Measurements from ENCODE around the gene NUP210L.

Gene NUP210L

DNA sequence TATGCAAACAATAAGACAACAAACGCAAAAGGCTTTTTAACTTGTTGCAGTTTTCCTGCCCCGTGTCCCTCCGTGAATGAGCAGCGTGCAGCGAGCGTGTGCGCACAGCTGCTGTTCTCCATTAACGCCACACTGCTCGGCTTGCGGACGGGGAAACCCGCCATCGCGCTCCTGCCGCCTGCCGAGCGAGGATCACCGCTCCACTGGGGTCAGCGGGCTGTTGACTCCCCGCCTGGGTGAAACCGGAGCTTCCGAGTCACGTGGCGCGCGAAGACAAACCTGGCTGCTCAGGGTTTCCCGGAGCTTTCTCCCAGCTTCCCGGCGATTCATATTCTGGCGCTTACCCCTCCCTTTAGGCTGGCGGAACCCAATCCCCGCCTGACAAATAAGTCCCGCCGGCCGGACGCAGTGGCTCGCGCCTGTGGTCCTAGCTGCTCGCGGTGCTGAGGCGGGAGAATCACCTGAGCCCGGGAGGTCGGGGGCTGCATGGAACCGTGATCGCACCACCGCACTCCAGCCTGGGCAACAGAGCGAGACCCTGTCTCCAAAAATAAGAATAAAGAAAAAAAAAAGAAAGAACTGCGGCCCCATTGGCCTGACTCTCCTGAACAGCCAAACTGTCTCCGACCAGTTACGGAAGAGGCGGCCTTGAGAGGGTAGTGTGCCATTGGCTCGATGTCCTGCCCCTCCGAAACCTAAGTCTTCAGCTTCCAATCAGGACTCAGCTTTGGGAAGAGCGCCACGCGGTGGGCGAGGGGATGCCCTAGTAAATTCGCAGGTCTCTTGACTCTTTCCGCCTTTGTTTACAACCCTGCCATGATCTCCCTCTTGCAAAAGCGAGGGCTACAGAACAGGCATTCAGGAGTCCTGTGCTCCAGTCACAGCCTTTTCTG lies 187.5 kb downstream of the NUP210L start, which contains the start of gene CREB3L4:
Gene CREB3L4, plus strand, starts transcription at position 796 of the 893 bp plus-strand sequence. CDS start 624 bp downstream, outside the sequence.
- Histone ChIP-seq H2BK15ac (replicated peaks; ENCODE audit: low read depth) (no peak within 1 kb of the TSS), H3K4me2 (ENCODE audit: low read length) (peak within 1 kb of the TSS; percentile 99), H3K27ac (ENCODE audit: low read depth, low read length) (peak within 1 kb of the TSS; percentile 89), H3K56ac (ENCODE audit: low read length) (peak within 1 kb of the TSS; percentile 100), H3K18ac (ENCODE audit: low read length) (peak within 1 kb of the TSS; percentile 57), H3K36me3 (ENCODE audit: control insufficient read depth, insufficient read depth, low read length) (no peaks in the 10 kb centered on the region), H3K4me3 (ENCODE audit: low read length) (peak within 1 kb of the TSS; percentile 93), H3K27me3 (ENCODE audit: insufficient read depth, low read length, poor library complexity) (no peaks in the 10 kb centered on the region), H2AK5ac (ENCODE audit: low read length) (peak within 1 kb of the TSS; percentile 88), H2BK5ac (ENCODE audit: low read length) (peak within 1 kb of the TSS; percentile 91), H4K8ac (ENCODE audit: low read depth, low read length) (no peak within 1 kb of the TSS), H3K4ac (ENCODE audit: low read depth, low read length) (peak within 1 kb of the TSS; percentile 24), H2BK120ac (ENCODE audit: low read depth, low read length) (no peak within 1 kb of the TSS), H3K9ac (ENCODE audit: low read length) (peak within 1 kb of the TSS; percentile 100), H4K5ac (ENCODE audit: low read length) (peak within 1 kb of the TSS; percentile 64), H3K23ac (ENCODE audit: low read length) (peak within 1 kb of the TSS; percentile 89), H3K79me1 (ENCODE audit: low read length) (peaks cover 4% of the 10 kb centered on the region), H3K4me1 (ENCODE audit: control insufficient read depth, low read depth, low read length) (peaks cover 2% of the 10 kb centered on the region), H3K79me2 (ENCODE audit: control insufficient read depth, insufficient read depth, low read length) (peaks cover 9% of the 10 kb centered on the region)
- no CpG with 5 or more reads among the region's 60 CpGs for WGBS (ENCODE audit: extremely low coverage, insufficient coverage, low lambda C conversion rate)
- DNase-seq = peak; percentile 99

DNA sequence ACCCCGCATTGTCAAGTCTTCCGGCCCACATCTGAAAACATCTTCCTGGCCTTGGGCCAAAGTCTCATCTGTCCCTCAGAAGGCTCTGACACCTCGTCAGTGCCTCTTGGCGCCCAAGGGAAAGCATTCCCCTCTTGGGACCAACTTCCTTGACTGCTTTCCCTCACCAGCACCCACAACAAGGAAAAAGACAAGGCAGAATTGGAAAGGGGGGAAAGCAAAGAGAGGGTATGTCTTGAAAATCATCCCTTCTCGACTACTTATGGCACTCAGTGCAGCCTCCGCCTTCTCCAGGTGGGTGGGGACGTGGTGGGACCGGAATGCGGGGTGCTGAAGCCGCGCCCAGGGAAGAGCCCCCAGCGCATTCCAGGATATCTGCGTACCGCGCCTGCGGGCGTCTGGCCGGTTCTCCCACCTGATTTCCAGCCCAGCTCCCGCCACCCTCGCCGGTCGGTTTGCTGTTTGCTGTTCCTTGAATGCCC lies 191.0 kb downstream of the NUP210L start:
- peak; percentile 96 for DNase-seq
- H2BK15ac ChIP-seq (replicated peaks; ENCODE audit: low read depth) = no peak overlapping the region
- H4K8ac ChIP-seq (ENCODE audit: low read depth, low read length) = no peak overlapping the region
- H3K4ac ChIP-seq (ENCODE audit: low read depth, low read length) = peak overlapping the region; percentile 83
- H3K79me1 ChIP-seq (ENCODE audit: low read length) = peaks cover 10% of the 10 kb centered on the region
- H2BK5ac ChIP-seq (ENCODE audit: low read length) = peak overlapping the region; percentile 66
- WGBS (ENCODE audit: extremely low coverage, insufficient coverage, low lambda C conversion rate) = no CpG with 5 or more reads among the region's 22 CpGs
- H3K27ac ChIP-seq (ENCODE audit: low read depth, low read length) = peak overlapping the region; percentile 83
- H3K4me1 ChIP-seq (ENCODE audit: control insufficient read depth, low read depth, low read length) = peaks cover 5% of the 10 kb centered on the region
- H3K4me3 ChIP-seq (ENCODE audit: low read length) = peak overlapping the region; percentile 57
- no peak overlapping the region for H3K23ac ChIP-seq (ENCODE audit: low read length)
- H3K27me3 ChIP-seq (ENCODE audit: insufficient read depth, low read length, poor library complexity) = no peaks in the 10 kb centered on the region
- peak overlapping the region; percentile 29 for H2BK120ac ChIP-seq (ENCODE audit: low read depth, low read length)
- peak overlapping the region; percentile 93 for H3K56ac ChIP-seq (ENCODE audit: low read length)
- H3K4me2 ChIP-seq (ENCODE audit: low read length) = peak overlapping the region; percentile 39
- no peak overlapping the region for H4K5ac ChIP-seq (ENCODE audit: low read length)
- H3K9ac ChIP-seq (ENCODE audit: low read length) = peak overlapping the region; percentile 84
- H3K79me2 ChIP-seq (ENCODE audit: control insufficient read depth, insufficient read depth, low read length) = peaks cover 28% of the 10 kb centered on the region
- H3K18ac ChIP-seq (ENCODE audit: low read length) = peak overlapping the region; percentile 3
- peak overlapping the region; percentile 15 for H2AK5ac ChIP-seq (ENCODE audit: low read length)
- H3K36me3 ChIP-seq (ENCODE audit: control insufficient read depth, insufficient read depth, low read length) = peaks cover 7% of the 10 kb centered on the region

DNA sequence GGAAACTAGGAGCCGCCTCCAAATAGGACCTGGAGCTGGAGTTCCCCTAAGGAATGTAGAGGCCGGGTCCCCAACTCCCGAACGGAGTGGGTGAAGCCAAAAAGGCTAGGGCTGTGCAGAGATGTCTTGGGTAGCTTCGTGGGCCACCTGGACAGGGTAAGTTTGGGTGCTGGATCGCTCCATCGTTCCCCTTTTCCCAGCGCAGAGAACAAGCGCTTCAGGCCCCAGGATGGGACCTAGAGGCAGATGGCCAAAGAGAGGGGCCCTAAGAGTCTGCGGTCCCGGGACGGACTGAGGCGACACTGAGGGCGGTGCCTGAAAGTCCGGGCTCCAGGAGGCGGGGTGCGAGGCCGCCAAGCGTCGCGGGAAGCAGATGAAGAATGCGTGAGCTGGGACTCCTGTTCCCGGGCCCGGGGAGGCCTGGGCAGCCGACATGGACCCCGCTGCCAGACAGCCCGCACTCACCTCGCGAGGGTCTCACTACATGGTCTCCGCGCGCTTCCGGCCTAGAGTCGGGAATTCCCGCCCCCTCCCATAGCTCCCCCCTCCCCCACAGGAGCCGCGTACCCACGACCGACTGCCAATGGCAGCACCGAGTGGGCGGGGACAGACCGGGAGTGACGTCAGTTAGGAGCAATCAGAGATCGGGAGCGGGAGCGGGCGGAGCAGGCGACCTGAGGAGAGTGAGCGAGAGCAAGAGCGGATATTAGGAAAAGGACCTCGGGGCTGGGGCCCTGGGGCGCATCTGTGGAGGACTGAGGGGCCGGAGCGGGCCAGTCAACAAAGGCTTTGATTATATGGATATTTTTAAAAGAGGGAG lies 191.6 kb downstream of the NUP210L start, which contains the start of gene SLC39A1:
Gene SLC39A1, minus strand, starts transcription at position 508 of the 820 bp plus-strand sequence. CDS start 822 bp downstream, outside the sequence.
- DNase-seq = peak; percentile 99
- Histone ChIP-seq H2BK5ac (ENCODE audit: low read length) (peak within 1 kb of the TSS; percentile 77), H2BK15ac (replicated peaks; ENCODE audit: low read depth) (no peak within 1 kb of the TSS), H2BK120ac (ENCODE audit: low read depth, low read length) (peak within 1 kb of the TSS; percentile 29), H3K4ac (ENCODE audit: low read depth, low read length) (peak within 1 kb of the TSS; percentile 86), H3K27me3 (ENCODE audit: insufficient read depth, low read length, poor library complexity) (no peaks in the 10 kb centered on the region), H3K36me3 (ENCODE audit: control insufficient read depth, insufficient read depth, low read length) (peaks cover 7% of the 10 kb centered on the region), H3K23ac (ENCODE audit: low read length) (peak within 1 kb of the TSS; percentile 91), H3K79me1 (ENCODE audit: low read length) (peaks cover 10% of the 10 kb centered on the region), H3K4me3 (ENCODE audit: low read length) (peak within 1 kb of the TSS; percentile 88), H3K4me1 (ENCODE audit: control insufficient read depth, low read depth, low read length) (peaks cover 5% of the 10 kb centered on the region), H3K4me2 (ENCODE audit: low read length) (peak within 1 kb of the TSS; percentile 87), H4K5ac (ENCODE audit: low read length) (no peak within 1 kb of the TSS), H4K8ac (ENCODE audit: low read depth, low read length) (no peak within 1 kb of the TSS), H3K27ac (ENCODE audit: low read depth, low read length) (peak within 1 kb of the TSS; percentile 83), H3K9ac (ENCODE audit: low read length) (peak within 1 kb of the TSS; percentile 98), H2AK5ac (ENCODE audit: low read length) (peak within 1 kb of the TSS; percentile 87), H3K56ac (ENCODE audit: low read length) (peak within 1 kb of the TSS; percentile 97), H3K79me2 (ENCODE audit: control insufficient read depth, insufficient read depth, low read length) (peaks cover 28% of the 10 kb centered on the region), H3K18ac (ENCODE audit: low read length) (peak within 1 kb of the TSS; percentile 34)
- WGBS (ENCODE audit: extremely low coverage, insufficient coverage, low lambda C conversion rate) = no CpG with 5 or more reads among the region's 54 CpGs

- H3K27me3 ChIP-seq (ENCODE audit: insufficient read depth, low read length, poor library complexity) = no peaks in the 10 kb centered on the region
- no peak overlapping the region for H2BK120ac ChIP-seq (ENCODE audit: low read depth, low read length)
- peaks cover 34% of the 10 kb centered on the region for H3K79me2 ChIP-seq (ENCODE audit: control insufficient read depth, insufficient read depth, low read length)
- H3K4me3 ChIP-seq (ENCODE audit: low read length) = peak overlapping the region; percentile 88
- H3K79me1 ChIP-seq (ENCODE audit: low read length) = peaks cover 13% of the 10 kb centered on the region
- peak overlapping the region; percentile 86 for H3K4ac ChIP-seq (ENCODE audit: low read depth, low read length)
- no peak overlapping the region for H4K8ac ChIP-seq (ENCODE audit: low read depth, low read length)
- H3K36me3 ChIP-seq (ENCODE audit: control insufficient read depth, insufficient read depth, low read length) = peaks cover 7% of the 10 kb centered on the region
- H3K23ac ChIP-seq (ENCODE audit: low read length) = peak overlapping the region; percentile 91
- H4K5ac ChIP-seq (ENCODE audit: low read length) = no peak overlapping the region
- H2BK5ac ChIP-seq (ENCODE audit: low read length) = peak overlapping the region; percentile 77
- H3K9ac ChIP-seq (ENCODE audit: low read length) = peak overlapping the region; percentile 98
- WGBS (ENCODE audit: extremely low coverage, insufficient coverage, low lambda C conversion rate) = no CpG with 5 or more reads among the region's 16 CpGs
- peak overlapping the region; percentile 61 for H3K27ac ChIP-seq (ENCODE audit: low read depth, low read length)
- peak overlapping the region; percentile 97 for H3K56ac ChIP-seq (ENCODE audit: low read length)
- H2AK5ac ChIP-seq (ENCODE audit: low read length) = peak overlapping the region; percentile 75
- no peak overlapping the region for H2BK15ac ChIP-seq (replicated peaks; ENCODE audit: low read depth)
- H3K18ac ChIP-seq (ENCODE audit: low read length) = peak overlapping the region; percentile 34
- H3K4me2 ChIP-seq (ENCODE audit: low read length) = peak overlapping the region; percentile 87
- peaks cover 5% of the 10 kb centered on the region for H3K4me1 ChIP-seq (ENCODE audit: control insufficient read depth, low read depth, low read length)
- DNase-seq = peak; percentile 80
Observed at GRCh38 chr1:153962088-153963029, 192.5 kb downstream of the NUP210L start.

GRCh38 chr1:153961421-153961820 lies 193.5 kb downstream of the NUP210L start:
- Histone ChIP-seq H3K27ac (ENCODE audit: low read depth, low read length) (no peak overlapping the region), H4K8ac (ENCODE audit: low read depth, low read length) (no peak overlapping the region), H2BK120ac (ENCODE audit: low read depth, low read length) (no peak overlapping the region), H2BK15ac (replicated peaks; ENCODE audit: low read depth) (no peak overlapping the region), H3K18ac (ENCODE audit: low read length) (no peak overlapping the region), H3K36me3 (ENCODE audit: control insufficient read depth, insufficient read depth, low read length) (peaks cover 7% of the 10 kb centered on the region), H3K56ac (ENCODE audit: low read length) (peak overlapping the region; percentile 97), H3K23ac (ENCODE audit: low read length) (no peak overlapping the region), H3K4me1 (ENCODE audit: control insufficient read depth, low read depth, low read length) (peaks cover 11% of the 10 kb centered on the region), H3K79me2 (ENCODE audit: control insufficient read depth, insufficient read depth, low read length) (peaks cover 44% of the 10 kb centered on the region), H3K4ac (ENCODE audit: low read depth, low read length) (no peak overlapping the region), H3K4me3 (ENCODE audit: low read length) (peak overlapping the region; percentile 88), H3K9ac (ENCODE audit: low read length) (peak overlapping the region; percentile 98), H4K5ac (ENCODE audit: low read length) (no peak overlapping the region), H2BK5ac (ENCODE audit: low read length) (no peak overlapping the region), H3K79me1 (ENCODE audit: low read length) (peaks cover 19% of the 10 kb centered on the region), H3K27me3 (ENCODE audit: insufficient read depth, low read length, poor library complexity) (no peaks in the 10 kb centered on the region), H3K4me2 (ENCODE audit: low read length) (peak overlapping the region; percentile 87), H2AK5ac (ENCODE audit: low read length) (no peak overlapping the region)
- DNase-seq = no peak
- no CpG with 5 or more reads among the region's 4 CpGs for WGBS (ENCODE audit: extremely low coverage, insufficient coverage, low lambda C conversion rate)
